ENCODE measurements around the gene F8A1.

DNA sequence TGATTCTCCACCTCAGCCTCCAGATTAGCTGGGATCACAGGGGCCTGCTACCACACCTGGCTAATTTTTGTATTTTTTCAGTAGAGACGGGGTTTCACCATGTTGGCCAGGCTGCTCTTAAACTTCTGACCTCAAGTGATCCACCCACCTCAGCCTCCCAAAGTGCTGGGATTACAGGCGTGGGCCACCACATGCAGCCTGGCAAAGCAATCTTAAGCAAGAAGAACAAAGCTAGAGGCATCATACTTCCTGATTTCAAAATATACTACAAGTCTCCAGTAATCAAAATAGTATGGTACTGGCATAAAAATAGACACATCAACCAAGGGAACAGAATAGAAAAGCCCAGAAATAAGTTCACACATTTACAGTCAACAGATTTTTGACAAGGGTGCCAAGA lies 12.8 kb upstream of the F8A1 start:
- TF ChIP-seq, protein P1, sequence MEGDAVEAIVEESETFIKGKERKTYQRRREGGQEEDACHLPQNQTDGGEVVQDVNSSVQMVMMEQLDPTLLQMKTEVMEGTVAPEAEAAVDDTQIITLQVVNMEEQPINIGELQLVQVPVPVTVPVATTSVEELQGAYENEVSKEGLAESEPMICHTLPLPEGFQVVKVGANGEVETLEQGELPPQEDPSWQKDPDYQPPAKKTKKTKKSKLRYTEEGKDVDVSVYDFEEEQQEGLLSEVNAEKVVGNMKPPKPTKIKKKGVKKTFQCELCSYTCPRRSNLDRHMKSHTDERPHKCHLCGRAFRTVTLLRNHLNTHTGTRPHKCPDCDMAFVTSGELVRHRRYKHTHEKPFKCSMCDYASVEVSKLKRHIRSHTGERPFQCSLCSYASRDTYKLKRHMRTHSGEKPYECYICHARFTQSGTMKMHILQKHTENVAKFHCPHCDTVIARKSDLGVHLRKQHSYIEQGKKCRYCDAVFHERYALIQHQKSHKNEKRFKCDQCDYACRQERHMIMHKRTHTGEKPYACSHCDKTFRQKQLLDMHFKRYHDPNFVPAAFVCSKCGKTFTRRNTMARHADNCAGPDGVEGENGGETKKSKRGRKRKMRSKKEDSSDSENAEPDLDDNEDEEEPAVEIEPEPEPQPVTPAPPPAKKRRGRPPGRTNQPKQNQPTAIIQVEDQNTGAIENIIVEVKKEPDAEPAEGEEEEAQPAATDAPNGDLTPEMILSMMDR (IDR thresholded peaks at IDR 0.05): no peak
- TF ChIP-seq POLR2A (IDR thresholded peaks at IDR 0.05): no peak

Data from gastroesophageal sphincter (tissue), 3 donors.